AG04449 (cell line): ENCODE measurements around the gene GLMN.

ENCODE experiments used
- CTCF ChIA-PET: fragments of 350-600 bp; formaldehyde crosslinking; extraction: SDS; loops from one replicate; lab custom pipeline; 2021; ENCODE audit warnings: antibody characterized with exemption; lab: Yijun Ruan, JAX
- POLR2A ChIA-PET: fragments of 400-600, 350-600 bp; formaldehyde crosslinking; extraction: SDS; loops from one replicate; lab custom pipeline; 2020; ENCODE audit warnings: antibody characterized with exemption, inconsistent platforms; lab: Yijun Ruan, JAX
- DNase-seq: peaks from one replicate; pipeline ENCODE4 v3.0.0-alpha.2; 2010; ENCODE audit warnings: low read depth, low spot score
- H3K4me3 ChIP-seq: 2 replicates; pipeline ENCODE4 v1.5.1; 2011; ENCODE audit warnings: low read depth, mild to moderate bottlenecking, control low read depth, low read length
- TF ChIP-seq, protein P1 (sequence below): IDR thresholded peaks from one replicate; pipeline ENCODE4 v1.5.1; 2011; ENCODE audit warnings: mild to moderate bottlenecking, moderate library complexity, low read length, control low read depth, inconsistent platforms; ENCODE audit not compliant: insufficient read depth; ENCODE audit errors: missing control alignments

GLMN gene

GRCh38 chr1:92211166-92211565 is 87.6 kb downstream of the GLMN start:
- H3K4me3 ChIP-seq = no peak overlapping the region
- CTCF ChIA-PET = interaction anchor here (0.8 kb wide), 1 partner anchor 69 kb away, joined by 4 read pairs; no protein-coding TSS in a partner anchor
- DNase-seq = peak; percentile 58
- TF ChIP-seq, protein P1, sequence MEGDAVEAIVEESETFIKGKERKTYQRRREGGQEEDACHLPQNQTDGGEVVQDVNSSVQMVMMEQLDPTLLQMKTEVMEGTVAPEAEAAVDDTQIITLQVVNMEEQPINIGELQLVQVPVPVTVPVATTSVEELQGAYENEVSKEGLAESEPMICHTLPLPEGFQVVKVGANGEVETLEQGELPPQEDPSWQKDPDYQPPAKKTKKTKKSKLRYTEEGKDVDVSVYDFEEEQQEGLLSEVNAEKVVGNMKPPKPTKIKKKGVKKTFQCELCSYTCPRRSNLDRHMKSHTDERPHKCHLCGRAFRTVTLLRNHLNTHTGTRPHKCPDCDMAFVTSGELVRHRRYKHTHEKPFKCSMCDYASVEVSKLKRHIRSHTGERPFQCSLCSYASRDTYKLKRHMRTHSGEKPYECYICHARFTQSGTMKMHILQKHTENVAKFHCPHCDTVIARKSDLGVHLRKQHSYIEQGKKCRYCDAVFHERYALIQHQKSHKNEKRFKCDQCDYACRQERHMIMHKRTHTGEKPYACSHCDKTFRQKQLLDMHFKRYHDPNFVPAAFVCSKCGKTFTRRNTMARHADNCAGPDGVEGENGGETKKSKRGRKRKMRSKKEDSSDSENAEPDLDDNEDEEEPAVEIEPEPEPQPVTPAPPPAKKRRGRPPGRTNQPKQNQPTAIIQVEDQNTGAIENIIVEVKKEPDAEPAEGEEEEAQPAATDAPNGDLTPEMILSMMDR = no peak
- POLR2A ChIA-PET = interaction anchor here (0.5 kb wide), 1 partner anchor 68 kb away, joined by 5 read pairs; no protein-coding TSS in a partner anchor

DNA sequence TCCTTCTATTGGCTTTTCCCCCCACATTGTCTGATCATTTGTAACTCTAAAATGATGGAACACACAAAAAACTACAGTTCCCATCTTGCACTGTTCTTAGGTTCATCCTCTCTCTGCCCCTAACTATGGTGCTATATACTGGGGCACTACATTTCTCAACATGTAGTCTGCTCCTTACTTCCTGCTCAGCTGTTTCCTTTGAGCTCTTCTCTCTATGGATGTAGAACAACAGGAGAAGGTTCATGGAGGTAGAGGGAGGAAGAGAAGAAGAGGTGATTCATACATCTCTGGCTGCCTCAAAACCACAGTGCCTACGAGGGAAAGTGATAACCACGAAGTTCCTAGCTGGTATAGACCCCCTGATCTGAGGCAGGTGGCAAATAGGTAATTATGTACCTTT is 88.1 kb downstream of the GLMN start:
- no peak overlapping the region for H3K4me3 ChIP-seq
- POLR2A ChIA-PET = interaction anchor here (0.5 kb wide), 1 partner anchor 69 kb away, joined by 5 read pairs; no protein-coding TSS in a partner anchor

DNA sequence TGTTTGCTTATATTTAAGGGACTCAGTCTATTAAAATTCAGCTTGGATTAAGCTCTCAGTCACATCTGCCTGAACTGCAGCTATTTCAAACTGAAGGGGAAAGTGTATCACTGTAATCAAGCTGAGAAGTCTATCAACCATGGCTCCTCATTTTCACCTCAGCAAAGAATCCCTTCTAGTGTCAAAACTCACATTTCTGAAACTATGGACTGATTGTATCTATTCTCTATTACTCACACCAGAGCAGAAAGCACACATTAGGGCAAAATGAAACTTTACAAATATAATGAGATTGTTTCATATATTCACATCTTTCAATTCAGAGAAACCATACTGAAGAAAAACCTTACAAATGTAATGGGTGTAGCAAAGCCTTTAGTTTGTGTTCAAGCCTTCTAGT is 95.7 kb downstream of the GLMN start:
- TF ChIP-seq, protein P1 = no peak
- DNase-seq = no peak
- H3K4me3 ChIP-seq = no peak overlapping the region
- ChIA-PET CTCF (no interaction called here), POLR2A (no interaction called here)

More for the DNA sequence above, 88.1 kb downstream of the GLMN start:
- TF ChIP-seq, protein P1 = no peak
- no peak for DNase-seq
- CTCF ChIA-PET = interaction anchor here (0.8 kb wide), 1 partner anchor 69 kb away, joined by 4 read pairs; no protein-coding TSS in a partner anchor

GRCh38 chr1:92201973-92202372 is 96.8 kb downstream of the GLMN start:
- POLR2A ChIA-PET = no interaction called here
- no peak for DNase-seq

More at GRCh38 chr1:92201973-92202372, 96.8 kb downstream of the GLMN start:
- CTCF ChIA-PET = no interaction called here
- TF ChIP-seq, protein P1 = no peak
- no peak overlapping the region for H3K4me3 ChIP-seq
